ENCODE measurements around the gene LRRK1. TPM values are rescaled to one million over a fixed set of nuclear protein-coding genes. Genes with fewer than 3 reads are reported as not detected.

The LRRK1 gene
- total and polyA plus RNA-seq, 2 of the 13 experiments (the other 11 are each of a cell fraction or from before 2014, with no cell fraction given) = 0.13 to 1.2 TPM

DNA sequence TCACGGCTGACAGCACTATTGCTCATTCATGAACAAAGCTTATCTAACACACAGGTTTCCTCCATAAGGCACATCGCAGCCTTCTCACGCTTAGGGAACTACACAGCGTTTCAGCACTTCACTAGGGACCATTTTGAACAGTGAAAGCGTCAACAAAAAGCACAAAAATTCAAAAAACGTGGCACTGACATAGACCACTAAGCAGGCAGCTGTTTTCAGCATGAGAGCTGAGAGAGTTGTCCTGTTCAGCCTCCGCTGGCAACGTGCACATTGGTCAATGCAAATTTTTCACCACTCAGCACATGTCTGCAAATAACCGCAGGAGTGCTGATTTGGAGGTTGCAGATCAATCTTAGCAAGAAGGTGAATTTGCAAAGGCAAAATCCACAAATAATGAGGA is 109.2 kb downstream of the LRRK1 start:
- Histone ChIP-seq H3K27me3 (ENCODE audit: control insufficient read depth in 1 of 2, insufficient read depth in 2 of 2, low read length in 2 of 2) (peaks cover 9 to 76% of the 10 kb centered on the region in 2 experiments), H3K9me3 (ENCODE audit: low read length) (no peaks in the 10 kb centered on the region), H3K4me2 (ENCODE audit: low read depth, low read length) (peak overlapping the region; percentile 60), H3K27ac (ENCODE audit: extremely low read length, insufficient read depth, low read length) (no peak overlapping the region), H2AFZ (ENCODE audit: low read length) (no peak overlapping the region), H3K9ac (ENCODE audit: insufficient read depth, low read depth, low read length) (no peak overlapping the region), H3K79me2 (ENCODE audit: insufficient read depth, low read length) (no peaks in the 10 kb centered on the region), H3K36me3 (replicated peaks in 1 of 2; ENCODE audit: control insufficient read depth in 1 of 2, insufficient read depth in 2 of 2, low read length in 2 of 2) (no peaks in the 10 kb centered on the region), H3K4me3 (replicated peaks in 1 of 3; ENCODE audit: insufficient read depth in 1 of 3, low read depth in 2 of 3, low read length in 3 of 3) (0 out of 6 replicates have a peak overlapping the region, but pooled peaks of 1 of the 3 experiments have one; percentile 36), H4K20me1 (ENCODE audit: insufficient read depth, low read length) (no peaks in the 10 kb centered on the region), H3K4me1 (ENCODE audit: insufficient read depth, low read length) (peaks cover 48% of the 10 kb centered on the region)
- CTCF ChIA-PET (ENCODE audit: low intra/inter-chr PET ratio, low total read pairs) = no interaction called here
- BruUV-seq (replicated peaks) = no TSS peak
- TF ChIP-seq, protein P1, sequence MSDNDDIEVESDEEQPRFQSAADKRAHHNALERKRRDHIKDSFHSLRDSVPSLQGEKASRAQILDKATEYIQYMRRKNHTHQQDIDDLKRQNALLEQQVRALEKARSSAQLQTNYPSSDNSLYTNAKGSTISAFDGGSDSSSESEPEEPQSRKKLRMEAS (IDR thresholded peaks at IDR 0.05) = 0 out of 2 replicates have a peak, but pooled peaks have one; percentile 23
- TF ChIP-seq ZNF501 (CRISPR knock-in tag; IDR thresholded peaks at IDR 0.05) = no peak
- TF ChIP-seq, protein P2, sequence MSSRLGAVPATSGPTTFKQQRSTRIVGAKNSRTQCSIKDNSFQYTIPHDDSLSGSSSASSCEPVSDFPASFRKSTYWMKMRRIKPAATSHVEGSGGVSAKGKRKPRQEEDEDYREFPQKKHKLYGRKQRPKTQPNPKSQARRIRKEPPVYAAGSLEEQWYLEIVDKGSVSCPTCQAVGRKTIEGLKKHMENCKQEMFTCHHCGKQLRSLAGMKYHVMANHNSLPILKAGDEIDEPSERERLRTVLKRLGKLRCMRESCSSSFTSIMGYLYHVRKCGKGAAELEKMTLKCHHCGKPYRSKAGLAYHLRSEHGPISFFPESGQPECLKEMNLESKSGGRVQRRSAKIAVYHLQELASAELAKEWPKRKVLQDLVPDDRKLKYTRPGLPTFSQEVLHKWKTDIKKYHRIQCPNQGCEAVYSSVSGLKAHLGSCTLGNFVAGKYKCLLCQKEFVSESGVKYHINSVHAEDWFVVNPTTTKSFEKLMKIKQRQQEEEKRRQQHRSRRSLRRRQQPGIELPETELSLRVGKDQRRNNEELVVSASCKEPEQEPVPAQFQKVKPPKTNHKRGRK (CRISPR knock-in tag; IDR thresholded peaks at IDR 0.05) = no peak
- no peak for TF ChIP-seq ZBTB38 (CRISPR knock-in tag; IDR thresholded peaks at IDR 0.05)
- TF ChIP-seq, protein P3, sequence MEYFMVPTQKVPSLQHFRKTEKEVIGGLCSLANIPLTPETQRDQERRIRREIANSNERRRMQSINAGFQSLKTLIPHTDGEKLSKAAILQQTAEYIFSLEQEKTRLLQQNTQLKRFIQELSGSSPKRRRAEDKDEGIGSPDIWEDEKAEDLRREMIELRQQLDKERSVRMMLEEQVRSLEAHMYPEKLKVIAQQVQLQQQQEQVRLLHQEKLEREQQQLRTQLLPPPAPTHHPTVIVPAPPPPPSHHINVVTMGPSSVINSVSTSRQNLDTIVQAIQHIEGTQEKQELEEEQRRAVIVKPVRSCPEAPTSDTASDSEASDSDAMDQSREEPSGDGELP (IDR thresholded peaks at IDR 0.05; ENCODE audit: borderline replicate concordance, low read depth) = no peak
- no peak for TF ChIP-seq ZNF296 (CRISPR knock-in tag; conservative IDR thresholded peaks at IDR 0.05)
- POLR2A ChIA-PET = no interaction called here
- WGBS (ENCODE audit: low lambda C conversion rate) = 28% methylated on average over 9 of the region's 9 CpGs
- in situ Hi-C loops (cut with HindIII; ENCODE audit: extremely low pct_ligation_motif_present, low pct_unique_long_range_greater_than_20kb) = no loop called here
- DNase-seq (ENCODE audit: low spot score) = no peak
- peak; percentile 21 for ATAC-seq
- no peak for FAIRE-seq
- intact Hi-C loops (cut with micrococcal nuclease; ENCODE audit: unreplicated experiment) = no loop called here
